Sigmoid colon (tissue), 7 donors: ENCODE results near the gene GATB. TPM values are rescaled to one million over a fixed set of nuclear protein-coding genes. Genes with fewer than 3 reads are reported as not detected.

Experiments used
- DNase-seq: peaks from one replicate; pipeline ENCODE4 v3.0.0-alpha.2; 2019
- H3K27ac ChIP-seq, 4 donors: fragments of 200-600 bp; sonication (generic); one replicate each; pipeline ENCODE4 v1.5.1; 2016 to 2019; ENCODE audit warnings: mild to moderate bottlenecking in 1 of 4
- H3K27me3 ChIP-seq, 3 donors: fragments of 200-600 bp; sonication (generic); one replicate each; pipeline ENCODE4 v1.5.1; 2019; ENCODE audit warnings: mild to moderate bottlenecking in 1 of 3
- H3K36me3 ChIP-seq, 4 donors: fragments of 200-600 bp; sonication (generic); one replicate each; pipeline ENCODE4 v1.5.1; 2016 to 2019
- H3K4me1 ChIP-seq, 4 donors: fragments of 200-600 bp; sonication (generic); one replicate each; pipeline ENCODE4 v1.5.1; 2017 to 2019
- H3K4me3 ChIP-seq, 4 donors: fragments of 200-600 bp; sonication (generic); one replicate each; pipeline ENCODE4 v1.5.1; 2017 to 2019; ENCODE audit warnings: mild to moderate bottlenecking in 2 of 4, moderate library complexity in 1 of 4
- H3K9me3 ChIP-seq, 4 donors: fragments of 200-600 bp in 3 of 4; sonication (generic) in 3 of 4; one replicate each; pipeline versions ENCODE4 v1.5.1 to v1.6.1; 2013 to 2019
- EP300 ChIP-seq, 4 donors: sonication (generic); formaldehyde crosslinking; IDR thresholded peaks; one replicate each; pipeline ENCODE4 v1.6.1; 2017; ENCODE audit warnings: antibody characterized with exemption in 4 of 4
- POLR2A ChIP-seq, 2 donors: fragments of 450-650 bp; IDR thresholded peaks; one replicate each; pipeline ENCODE4 v1.6.1; 2016; ENCODE audit warnings: antibody characterized with exemption in 2 of 2, mild to moderate bottlenecking in 2 of 2, moderate library complexity in 2 of 2
- POLR2AphosphoS5 ChIP-seq, 4 donors: sonication (generic); formaldehyde crosslinking; IDR thresholded peaks; one replicate each; pipeline ENCODE4 v1.6.1; 2017; ENCODE audit warnings: antibody characterized with exemption in 4 of 4
- WGBS, 2 donors: extraction: QIAGEN DNeasy Blood & Tissue Kit; methylation state at CpG; one replicate each; pipeline ENCODE4 v1.1.7; 2013; 5-methylcytosine and 5-hydroxymethylcytosine counted together
- intact Hi-C: fragments of 100-400 bp; cut with DNase I; formaldehyde crosslinking; loops from one replicate; pipeline ENCODE4 v1.15.1; 2023
- polyA plus RNA-seq, 3 donors: library from polyadenylated mRNA; stranded (reverse); fragments of 200-250 nt; gene quantifications; one replicate each; pipeline ENCODE4 v1.2.3, GENCODE V29; 2013
- total RNA-seq, 4 donors: library from RNA; depleted of rRNA; stranded (reverse); fragments of >200 nt; gene quantifications; one replicate each; pipeline ENCODE4 v1.1.0, GENCODE V29; 2016
- TF ChIP-seq, protein P1 (sequence below), 4 experiments: fragments of 450-650 bp in 3 of 4; fragments of 200-600 bp in 1 of 4; IDR thresholded peaks; one replicate each; pipeline ENCODE4 v1.5.1; 2016 to 2019; ENCODE audit warnings: antibody characterized with exemption in 4 of 4, mild to moderate bottlenecking in 3 of 4, moderate library complexity in 2 of 4
- donor health status: healthy with polysubstance abuse.
- donor health status: Bipolar disorder and iron deficiency.
- donor health status: healthy.

Gene GATB
- total and polyA plus RNA-seq, 7 donors, result 11.1 to 22.1 (median 15.1) TPM

DNA sequence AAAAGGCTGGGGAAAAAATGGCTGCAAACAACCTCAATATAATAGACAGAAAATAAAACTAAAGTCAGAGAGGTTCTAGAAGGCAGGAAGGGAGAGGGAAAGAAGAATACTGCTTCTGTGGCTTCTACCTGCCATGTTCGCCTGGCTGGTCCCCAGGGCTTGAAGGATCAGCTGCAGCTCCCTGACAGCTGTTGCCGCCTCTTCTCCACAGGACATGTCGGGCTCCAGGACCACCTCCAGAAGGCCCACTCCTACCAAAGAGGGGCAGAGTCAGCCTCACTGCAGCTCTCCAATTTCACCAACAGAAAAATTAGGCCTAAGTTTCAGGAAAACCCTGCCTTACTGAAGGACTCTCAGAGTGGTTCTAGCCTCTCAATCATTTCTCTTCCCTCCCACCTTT is 44.9 kb downstream of the GATB start:
- DNase-seq, result no peak
- 82 to 94% methylated on average over 3 of the region's 3 CpGs for WGBS, 2 donors
- H3K4me3 ChIP-seq, result no peak overlapping the region
- H3K27ac ChIP-seq, result no peak overlapping the region
- no peaks in the 10 kb centered on the region for H3K4me1 ChIP-seq
- no peaks in the 10 kb centered on the region for H3K9me3 ChIP-seq
- intact Hi-C loops, result no loop called here
- H3K27me3 ChIP-seq, result no peaks in the 10 kb centered on the region
- TF ChIP-seq EP300 (IDR thresholded peaks at IDR 0.05) (no peak), POLR2AphosphoS5 (IDR thresholded peaks at IDR 0.05) (no peak), POLR2A (IDR thresholded peaks at IDR 0.05) (no peak)
- TF ChIP-seq, protein P1, sequence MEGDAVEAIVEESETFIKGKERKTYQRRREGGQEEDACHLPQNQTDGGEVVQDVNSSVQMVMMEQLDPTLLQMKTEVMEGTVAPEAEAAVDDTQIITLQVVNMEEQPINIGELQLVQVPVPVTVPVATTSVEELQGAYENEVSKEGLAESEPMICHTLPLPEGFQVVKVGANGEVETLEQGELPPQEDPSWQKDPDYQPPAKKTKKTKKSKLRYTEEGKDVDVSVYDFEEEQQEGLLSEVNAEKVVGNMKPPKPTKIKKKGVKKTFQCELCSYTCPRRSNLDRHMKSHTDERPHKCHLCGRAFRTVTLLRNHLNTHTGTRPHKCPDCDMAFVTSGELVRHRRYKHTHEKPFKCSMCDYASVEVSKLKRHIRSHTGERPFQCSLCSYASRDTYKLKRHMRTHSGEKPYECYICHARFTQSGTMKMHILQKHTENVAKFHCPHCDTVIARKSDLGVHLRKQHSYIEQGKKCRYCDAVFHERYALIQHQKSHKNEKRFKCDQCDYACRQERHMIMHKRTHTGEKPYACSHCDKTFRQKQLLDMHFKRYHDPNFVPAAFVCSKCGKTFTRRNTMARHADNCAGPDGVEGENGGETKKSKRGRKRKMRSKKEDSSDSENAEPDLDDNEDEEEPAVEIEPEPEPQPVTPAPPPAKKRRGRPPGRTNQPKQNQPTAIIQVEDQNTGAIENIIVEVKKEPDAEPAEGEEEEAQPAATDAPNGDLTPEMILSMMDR (IDR thresholded peaks at IDR 0.05), result no peak
- H3K36me3 ChIP-seq, result peaks cover 0 to 10% (median 0%) of the 10 kb centered on the region in 4 donors

DNA sequence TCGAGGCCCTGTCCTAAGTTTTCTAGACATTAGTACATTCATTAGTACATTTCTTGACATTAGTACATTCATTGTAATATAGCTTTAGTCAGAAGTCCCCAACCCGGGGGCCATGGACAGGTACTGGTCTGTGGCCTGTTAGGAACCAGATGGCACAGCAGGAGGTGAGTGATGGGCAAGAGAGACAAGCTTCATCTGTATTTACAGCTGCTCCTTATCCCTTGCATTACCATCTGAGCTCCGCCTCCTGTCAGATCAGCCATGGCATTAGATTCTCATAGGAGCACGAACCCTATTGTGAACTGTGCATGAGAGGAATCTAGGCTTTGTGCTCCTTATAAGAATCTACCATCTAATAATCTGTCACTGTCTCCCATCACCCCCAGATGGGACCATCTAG is 48.0 kb downstream of the GATB start:
- Histone ChIP-seq H3K4me1 (no peaks in the 10 kb centered on the region), H3K4me3 (no peak overlapping the region), H3K27me3 (no peaks in the 10 kb centered on the region), H3K27ac (no peak overlapping the region), H3K9me3 (no peaks in the 10 kb centered on the region), H3K36me3 (peaks cover 0 to 5% (median 0%) of the 10 kb centered on the region in 4 donors)
- TF ChIP-seq POLR2A (IDR thresholded peaks at IDR 0.05), result no peak
- no peak for TF ChIP-seq POLR2AphosphoS5 (IDR thresholded peaks at IDR 0.05)
- TF ChIP-seq EP300 (IDR thresholded peaks at IDR 0.05), result no peak
- TF ChIP-seq, protein P1 (IDR thresholded peaks at IDR 0.05), result no peak
- no peak for DNase-seq
- WGBS, 2 donors, result 94 to 97% methylated on average over 4 of the region's 4 CpGs
- intact Hi-C loops, result no loop called here

DNA sequence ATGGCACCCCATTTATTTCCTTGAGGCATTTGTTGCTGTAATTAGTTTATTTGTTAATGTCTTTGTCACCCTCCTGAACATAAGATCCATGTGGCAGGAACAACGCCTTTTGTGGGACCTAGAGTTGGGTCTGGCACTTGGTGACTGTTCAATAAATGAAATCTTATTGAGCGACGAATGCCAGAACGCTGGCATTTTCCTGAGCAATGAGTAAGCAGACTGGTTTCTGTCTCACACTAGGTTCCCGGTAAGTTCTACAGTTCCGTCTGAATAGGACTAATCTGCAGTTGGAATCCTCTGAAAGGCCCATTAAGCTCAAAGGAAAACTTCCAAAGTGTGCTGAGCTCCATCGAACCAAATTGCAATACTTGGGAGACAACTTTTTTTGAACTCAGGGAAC is 49.2 kb downstream of the GATB start:
- Histone ChIP-seq H3K36me3 (peaks cover 0 to 12% (median 0%) of the 10 kb centered on the region in 4 donors), H3K27ac (no peak overlapping the region), H3K4me1 (no peaks in the 10 kb centered on the region), H3K4me3 (no peak overlapping the region), H3K27me3 (no peaks in the 10 kb centered on the region), H3K9me3 (no peaks in the 10 kb centered on the region)
- DNase-seq, result no peak
- WGBS, 2 donors, result 95 to 96% methylated on average over 7 of the region's 7 CpGs
- TF ChIP-seq POLR2A (IDR thresholded peaks at IDR 0.05) (no peak), EP300 (IDR thresholded peaks at IDR 0.05) (no peak), POLR2AphosphoS5 (IDR thresholded peaks at IDR 0.05) (no peak)
- TF ChIP-seq, protein P1 (IDR thresholded peaks at IDR 0.05), result no peak
- intact Hi-C loops, result no loop called here

DNA sequence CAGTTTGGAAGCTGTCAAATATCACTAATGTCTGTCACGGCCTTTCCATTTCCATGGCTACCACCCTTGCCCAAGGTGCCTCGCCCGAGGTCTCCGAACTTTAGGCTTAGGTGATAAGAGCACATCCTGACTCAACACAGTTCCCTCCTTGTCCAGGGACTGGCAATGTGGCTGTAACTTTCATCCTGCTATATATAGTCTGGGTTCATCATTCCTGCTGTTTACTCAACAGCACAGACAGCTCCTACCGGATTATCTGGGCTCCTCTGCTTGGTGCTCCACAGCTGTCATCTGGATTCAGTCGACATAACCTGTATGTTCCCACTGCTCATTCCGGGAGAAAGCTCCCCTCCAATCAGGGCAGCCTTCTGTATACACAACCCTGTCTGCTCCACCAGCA is 51.2 kb downstream of the GATB start:
- Histone ChIP-seq H3K4me1 (no peaks in the 10 kb centered on the region), H3K27ac (no peak overlapping the region), H3K36me3 (peaks cover 0 to 19% (median 0%) of the 10 kb centered on the region in 4 donors), H3K27me3 (no peaks in the 10 kb centered on the region), H3K9me3 (no peaks in the 10 kb centered on the region), H3K4me3 (no peak overlapping the region)
- intact Hi-C loops, result no loop called here
- WGBS, 2 donors, result 92 to 93% methylated on average over 7 of the region's 7 CpGs
- no peak for DNase-seq
- TF ChIP-seq POLR2A (IDR thresholded peaks at IDR 0.05) (no peak), EP300 (IDR thresholded peaks at IDR 0.05) (no peak), POLR2AphosphoS5 (IDR thresholded peaks at IDR 0.05) (no peak)
- TF ChIP-seq, protein P1 (IDR thresholded peaks at IDR 0.05), result no peak

DNA sequence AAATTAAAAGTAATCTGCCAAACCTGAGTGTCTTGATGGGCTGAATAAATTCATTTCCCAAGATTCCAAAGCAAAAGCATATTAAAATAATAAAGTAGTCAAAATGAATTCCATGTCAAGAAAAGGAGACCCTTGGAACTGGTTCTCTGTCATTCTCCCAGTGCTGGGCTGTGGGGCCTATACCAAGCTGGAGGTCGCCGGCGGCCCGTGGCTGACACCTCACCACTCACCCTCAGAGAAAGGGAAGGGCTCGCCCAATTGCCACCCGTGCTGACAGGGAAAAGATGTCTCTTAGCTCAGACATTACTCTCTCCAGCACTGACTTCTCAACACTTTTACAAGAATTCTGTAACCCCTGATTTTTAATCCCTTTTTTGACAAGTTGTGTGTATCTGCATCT is 51.7 kb downstream of the GATB start:
- H3K27me3 ChIP-seq, result no peaks in the 10 kb centered on the region
- no peaks in the 10 kb centered on the region for H3K4me1 ChIP-seq
- no peak for TF ChIP-seq POLR2AphosphoS5 (IDR thresholded peaks at IDR 0.05)
- TF ChIP-seq EP300 (IDR thresholded peaks at IDR 0.05), result no peak
- TF ChIP-seq POLR2A (IDR thresholded peaks at IDR 0.05), result no peak
- TF ChIP-seq, protein P1 (IDR thresholded peaks at IDR 0.05), result no peak
- H3K4me3 ChIP-seq, result no peak overlapping the region
- H3K36me3 ChIP-seq, result peaks cover 0 to 20% (median 0%) of the 10 kb centered on the region in 4 donors
- no peaks in the 10 kb centered on the region for H3K9me3 ChIP-seq
- intact Hi-C loops, result no loop called here
- DNase-seq, result no peak
- no peak overlapping the region for H3K27ac ChIP-seq
- WGBS, 2 donors, result 92 to 95% methylated on average over 6 of the region's 6 CpGs
